Neural cell (in vitro differentiated cells): Measurements from ENCODE around the gene RAB40C. TPM values are rescaled to one million over a fixed set of nuclear protein-coding genes. Genes with fewer than 3 reads are reported as not detected.

Experiments used
- H2AFZ ChIP-seq: fragments of 200-600, 300-800 bp; sonication (generic), shearing (Covaris generic); 2 replicates; pipeline ENCODE4 v1.6.0; 2014; ENCODE audit warnings: low read depth, mild to moderate bottlenecking, antibody characterized with exemption, low read length, moderate library complexity
- H3F3A ChIP-seq: fragments of 200-600 bp; shearing (Covaris generic); 2 replicates; pipeline ENCODE4 v1.6.1; 2016; ENCODE audit warnings: mild to moderate bottlenecking, moderate library complexity, mixed read lengths, antibody characterized with exemption, low read length; ENCODE audit not compliant: insufficient read depth, poor library complexity, severe bottlenecking
- H3K27ac ChIP-seq: fragments of 200-600, 300-800 bp; sonication (generic), shearing (Covaris generic); 2 replicates; pipeline ENCODE4 v1.5.1; 2014; ENCODE audit warnings: mild to moderate bottlenecking, low read length, moderate library complexity
- H3K27me3 ChIP-seq: fragments of 300-800, 200-600 bp; sonication (generic), shearing (Covaris generic); 2 replicates; pipeline ENCODE4 v1.6.0; 2014; ENCODE audit warnings: mild to moderate bottlenecking, low read depth, low read length, moderate library complexity; ENCODE audit not compliant: insufficient read depth
- H3K36me3 ChIP-seq: fragments of 300-800, 200-600 bp; sonication (generic), shearing (Covaris generic); 2 replicates; pipeline ENCODE4 v1.5.1; 2014; ENCODE audit warnings: mild to moderate bottlenecking, antibody characterized with exemption, low read length, moderate library complexity; ENCODE audit not compliant: insufficient read depth
- H3K4me2 ChIP-seq: fragments of 300-800, 200-600 bp; sonication (generic), shearing (Covaris generic); 2 replicates; pipeline ENCODE4 v1.6.0; 2014; ENCODE audit warnings: mild to moderate bottlenecking, low read length
- H3K4me3 ChIP-seq: fragments of 300-800, 200-600 bp; sonication (generic), shearing (Covaris generic); 2 replicates; pipeline ENCODE4 v1.5.1; 2014; ENCODE audit warnings: mild to moderate bottlenecking, low read length, moderate library complexity
- H3K79me2 ChIP-seq: fragments of 200-600 bp; shearing (Covaris generic); replicated peaks from 2 replicates; pipeline ENCODE4 v1.6.0; 2014; ENCODE audit warnings: mild to moderate bottlenecking, low read length, moderate library complexity; ENCODE audit not compliant: insufficient read depth
- H3K9ac ChIP-seq: fragments of 300-800, 200-600 bp; sonication (generic), shearing (Covaris generic); 2 replicates; pipeline ENCODE4 v1.6.1; 2016; ENCODE audit warnings: mild to moderate bottlenecking, low read length, mixed read lengths
- H3K9me2 ChIP-seq: fragments of 200-600 bp; shearing (Covaris generic); 2 replicates; pipeline ENCODE4 v1.6.1; 2016; ENCODE audit warnings: mild to moderate bottlenecking, low read length, mixed read lengths; ENCODE audit not compliant: insufficient read depth
- H3K9me3 ChIP-seq: fragments of 200-600, 300-800 bp; sonication (generic), shearing (Covaris generic); 2 replicates; pipeline ENCODE4 v1.6.1; 2016; ENCODE audit warnings: mild to moderate bottlenecking, mixed run types, low read length, moderate library complexity, mixed read lengths
- H4K20me1 ChIP-seq: fragments of 200-600 bp; shearing (Covaris generic); 2 replicates; pipeline ENCODE4 v1.6.1; 2016; ENCODE audit warnings: mild to moderate bottlenecking, mixed run types; ENCODE audit not compliant: insufficient read depth
- CTCF ChIP-seq: fragments of 450-650 bp; IDR thresholded peaks from 2 replicates; pipeline ENCODE4 v1.5.1; 2014; ENCODE audit warnings: antibody characterized with exemption, mild to moderate bottlenecking, moderate library complexity; ENCODE audit not compliant: poor library complexity, severe bottlenecking
- EP300 ChIP-seq: fragments of 450-650 bp; conservative IDR thresholded peaks from 2 replicates; pipeline ENCODE4 v1.6.1; 2014; ENCODE audit warnings: antibody characterized with exemption, mild to moderate bottlenecking, moderate library complexity; ENCODE audit not compliant: poor library complexity, severe bottlenecking
- EZH2 ChIP-seq: fragments of 200-600, 300-800 bp; shearing (Covaris generic), sonication (generic); IDR thresholded peaks from 2 replicates; pipeline ENCODE4 v1.6.1; 2014; ENCODE audit warnings: antibody characterized with exemption, low read length, borderline replicate concordance, mild to moderate bottlenecking; ENCODE audit not compliant: insufficient read depth, poor library complexity, severe bottlenecking
- MXI1 ChIP-seq: fragments of 450-650 bp; conservative IDR thresholded peaks from 2 replicates; pipeline ENCODE4 v1.6.1; 2014; ENCODE audit warnings: antibody characterized with exemption, mild to moderate bottlenecking; ENCODE audit not compliant: poor library complexity, severe bottlenecking
- POLR2AphosphoS5 ChIP-seq: IDR thresholded peaks from 2 replicates; pipeline ENCODE4 v1.6.1; 2012
- RAD21 ChIP-seq: fragments of 450-650 bp; conservative IDR thresholded peaks from 2 replicates; pipeline ENCODE4 v1.6.1; 2014; ENCODE audit warnings: antibody characterized with exemption, mild to moderate bottlenecking, moderate library complexity
- REST ChIP-seq: IDR thresholded peaks from 2 replicates; pipeline ENCODE4 v1.6.1; 2012; ENCODE audit warnings: borderline replicate concordance
- SMC3 ChIP-seq: fragments of 450-650 bp; conservative IDR thresholded peaks from 2 replicates; pipeline ENCODE4 v1.6.1; 2014; ENCODE audit warnings: antibody characterized with exemption, mild to moderate bottlenecking, moderate library complexity; ENCODE audit not compliant: poor library complexity
- TAF1 ChIP-seq: IDR thresholded peaks from 2 replicates; pipeline ENCODE4 v1.6.1; 2012; ENCODE audit warnings: low read depth
- polyA plus RNA-seq: library from polyadenylated mRNA; depleted of rRNA; stranded (reverse); fragments of >200 nt; gene quantifications from 2 replicates; pipeline ENCODE4 v1.2.3, GENCODE V29; 2014

Gene RAB40C
- polyA plus RNA-seq, 1 donor from 2014 or later = 40.7 TPM

- Histone ChIP-seq H3K79me2 (peaks cover 15% of the 10 kb centered on the region), H3K36me3 (no peaks in the 10 kb centered on the region), H3K4me2 (no peak within 1 kb of the TSS), H2AFZ (no peak within 1 kb of the TSS), H3K9me3 (no peaks in the 10 kb centered on the region), H3K9me2 (no peaks in the 10 kb centered on the region), H3K27ac (no peak within 1 kb of the TSS), H3F3A (no peaks in the 10 kb centered on the region), H3K27me3 (peaks cover 9% of the 10 kb centered on the region), H3K9ac (no peak within 1 kb of the TSS), H4K20me1 (no peaks in the 10 kb centered on the region), H3K4me3 (no peak within 1 kb of the TSS)
- TF ChIP-seq RAD21 (no peak), TAF1 (no peak), CTCF (no peak), MXI1 (no peak), EZH2 (no peak)
Measured at GRCh38 chr16:566475-567372, 23.1 kb upstream of the RAB40C start, which contains the start of gene NHLRC4. Gene NHLRC4, plus strand, starts transcription at chr16:567005. Its CDS starts 1,043 bp downstream, at chr16:568048.

GRCh38 chr16:567373-568256 lies 22.3 kb upstream of the RAB40C start:
- H3K4me2 ChIP-seq = no peak overlapping the region
- H3K27me3 ChIP-seq = peaks cover under 1% of the 10 kb centered on the region
- H2AFZ ChIP-seq = no peak overlapping the region
- no peaks in the 10 kb centered on the region for H3K36me3 ChIP-seq
- no peaks in the 10 kb centered on the region for H3K9me3 ChIP-seq
- TF ChIP-seq MXI1 (no peak), EP300 (no peak), POLR2AphosphoS5 (no peak), REST (no peak), TAF1 (no peak), EZH2 (no peak), CTCF (no peak), RAD21 (no peak), SMC3 (no peak)
- H3K4me3 ChIP-seq = no peak overlapping the region
- no peaks in the 10 kb centered on the region for H3F3A ChIP-seq
- H3K9ac ChIP-seq = no peak overlapping the region
- H4K20me1 ChIP-seq = no peaks in the 10 kb centered on the region
- no peaks in the 10 kb centered on the region for H3K9me2 ChIP-seq
- no peak overlapping the region for H3K27ac ChIP-seq
- peaks cover 15% of the 10 kb centered on the region for H3K79me2 ChIP-seq
